GM20000 (cell line): ENCODE data around the gene KYAT1.
"Not testable (repeated sequence)": the region's sequence is repeated elsewhere in the genome, so short reads cannot be mapped to it uniquely, and the experiment has no call there.

Experiments
- DNase-seq: peaks from one replicate; pipeline ENCODE4 v3.0.0; 2012; ENCODE audit warnings: low spot score
- CTCF ChIP-seq: IDR thresholded peaks from 2 replicates; pipeline ENCODE4 v1.5.1; 2012; ENCODE audit warnings: mild to moderate bottlenecking, control low read depth; ENCODE audit errors: extremely low read depth, missing control alignments

The KYAT1 gene

DNA sequence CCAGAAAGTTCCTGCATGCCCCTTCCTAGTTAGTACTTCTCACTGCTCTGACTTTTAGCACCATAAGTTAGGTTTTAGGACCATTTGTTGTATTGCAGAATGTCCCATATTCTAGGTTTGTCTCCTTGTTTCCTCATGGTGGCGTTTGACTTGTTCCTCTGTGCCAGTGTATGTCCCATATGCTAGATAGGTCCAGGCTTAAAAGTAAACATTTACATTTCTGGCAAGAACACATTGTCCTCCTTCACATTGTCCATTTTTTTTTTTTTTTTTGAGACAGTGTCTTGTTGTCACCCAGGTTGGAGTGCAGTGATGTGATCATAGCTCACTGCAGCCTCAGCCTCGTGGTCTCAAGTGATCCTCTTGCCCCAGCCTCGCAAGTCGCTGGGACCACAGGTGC is 79.3 kb downstream of the KYAT1 start:
- DNase-seq = no peak
- TF ChIP-seq CTCF = no peak

GRCh38 chr9:128800061-128800460 is 81.7 kb downstream of the KYAT1 start:
- no peak for DNase-seq
- TF ChIP-seq CTCF = no peak

GRCh38 chr9:128798896-128799295 is 82.9 kb downstream of the KYAT1 start:
- no peak for TF ChIP-seq CTCF
- DNase-seq = no peak

DNA sequence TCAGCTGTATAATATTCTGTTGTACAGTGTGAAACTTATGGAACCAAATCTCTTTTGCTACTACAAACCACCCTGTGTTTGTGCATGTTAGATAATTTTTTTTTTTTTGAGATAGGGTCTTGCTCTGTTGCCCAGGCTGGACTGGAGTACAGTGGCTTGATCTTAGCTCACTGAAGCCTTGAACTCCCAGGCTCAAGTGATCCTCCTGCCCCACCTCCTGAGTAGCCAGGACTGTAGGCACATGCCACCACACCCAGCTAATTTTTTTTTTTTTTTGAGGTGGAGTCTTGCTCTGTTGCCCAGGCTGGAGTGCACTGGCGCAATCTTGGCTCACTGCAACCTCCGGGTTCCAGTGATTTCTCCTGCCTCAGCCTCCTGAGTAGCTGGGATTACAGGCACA is 86.8 kb downstream of the KYAT1 start:
- DNase-seq = not testable (repeated sequence)

GRCh38 chr9:128792978-128793686 is 88.6 kb downstream of the KYAT1 start:
- no peak for DNase-seq
- no peak for TF ChIP-seq CTCF

GRCh38 chr9:128792134-128792533 is 89.6 kb downstream of the KYAT1 start:
- no peak for TF ChIP-seq CTCF
- no peak for DNase-seq

- no peak for TF ChIP-seq CTCF
- no peak for DNase-seq
These were observed 91.2 kb downstream of the KYAT1 start for GRCh38 chr9:128790536-128790935.

- DNase-seq = no peak
- TF ChIP-seq CTCF = no peak
These were observed 93.3 kb downstream of the KYAT1 start for GRCh38 chr9:128788445-128788844.
